ENCODE results near the gene SAP25. TPM values are rescaled to one million over a fixed set of nuclear protein-coding genes. Genes with fewer than 3 reads are reported as not detected.
"Not testable (repeated sequence)": the region's sequence is repeated elsewhere in the genome, so short reads cannot be mapped to it uniquely, and the experiment has no call there.

Gene SAP25
- total RNA-seq, 6 donors from 2014 or later, result 1.2 to 18.9 (median 12.7) TPM

GRCh38 chr7:100544967-100545359 is 28.7 kb downstream of the SAP25 start:
- DNase-seq, result peak in 1 of 2 donors; percentile 31

DNA sequence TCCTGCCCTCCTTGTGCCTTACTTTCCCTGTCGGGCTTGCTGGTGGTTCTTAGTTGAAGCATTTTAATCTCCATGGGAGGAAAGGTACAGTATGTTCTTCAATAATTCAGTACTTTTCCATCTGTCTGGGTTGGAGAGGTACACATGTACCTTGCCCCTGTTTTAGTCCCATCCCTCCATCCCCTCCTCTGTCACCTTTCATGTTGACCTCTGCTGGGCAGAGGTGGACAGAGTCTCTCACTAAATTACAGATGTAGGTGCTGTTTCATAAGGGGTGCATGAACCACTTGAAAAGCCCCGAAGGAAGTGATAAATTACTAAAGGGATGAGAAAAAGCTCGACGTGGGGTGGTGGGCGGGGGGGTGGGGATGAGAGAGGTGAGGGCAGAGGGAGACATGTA is 29.3 kb downstream of the SAP25 start:
- peaks cover 55 to 71% (median 68%) of the 10 kb centered on the region in 4 donors for H3K4me1 ChIP-seq
- no peak overlapping the region for H3K4me3 ChIP-seq
- H3K9me3 ChIP-seq, result no peaks in the 10 kb centered on the region
- no peaks in the 10 kb centered on the region for H3K27me3 ChIP-seq
- no peak for ATAC-seq (ENCODE audit: low FRiP score in 2 of 2)
- TF ChIP-seq CTCF (IDR thresholded peaks at IDR 0.05), result no peak
- TF ChIP-seq POLR2AphosphoS5 (IDR thresholded peaks at IDR 0.05), result no peak
- TF ChIP-seq EP300 (IDR thresholded peaks at IDR 0.05), result no peak
- TF ChIP-seq POLR2A (IDR thresholded peaks at IDR 0.05), result no peak
- H3K36me3 ChIP-seq, result no peaks in the 10 kb centered on the region
- DNase-seq, result no peak
- H3K27ac ChIP-seq, result peak overlapping the region; percentile 81 to 90 (median 87)
- WGBS, 2 donors, result 32 to 48% methylated on average over 5 of the region's 5 CpGs

More at GRCh38 chr7:100544967-100545359, 28.7 kb downstream of the SAP25 start:
- peak overlapping the region; percentile 81 to 90 (median 87) for H3K27ac ChIP-seq
- no peaks in the 10 kb centered on the region for H3K9me3 ChIP-seq
- peak in 1 of 2 donors; percentile 21 for ATAC-seq (ENCODE audit: low FRiP score in 2 of 2)
- no peak for TF ChIP-seq POLR2AphosphoS5 (IDR thresholded peaks at IDR 0.05)
- no peak for TF ChIP-seq EP300 (IDR thresholded peaks at IDR 0.05)
- no peak for TF ChIP-seq CTCF (IDR thresholded peaks at IDR 0.05)
- no peak for TF ChIP-seq POLR2A (IDR thresholded peaks at IDR 0.05)
- WGBS, 2 donors, result 26 to 31% methylated on average over 1 of the region's 1 CpG
- no peaks in the 10 kb centered on the region for H3K36me3 ChIP-seq
- peaks cover 50 to 68% (median 64%) of the 10 kb centered on the region in 4 donors for H3K4me1 ChIP-seq
- H3K27me3 ChIP-seq, result no peaks in the 10 kb centered on the region
- H3K4me3 ChIP-seq, result no peak overlapping the region

DNA sequence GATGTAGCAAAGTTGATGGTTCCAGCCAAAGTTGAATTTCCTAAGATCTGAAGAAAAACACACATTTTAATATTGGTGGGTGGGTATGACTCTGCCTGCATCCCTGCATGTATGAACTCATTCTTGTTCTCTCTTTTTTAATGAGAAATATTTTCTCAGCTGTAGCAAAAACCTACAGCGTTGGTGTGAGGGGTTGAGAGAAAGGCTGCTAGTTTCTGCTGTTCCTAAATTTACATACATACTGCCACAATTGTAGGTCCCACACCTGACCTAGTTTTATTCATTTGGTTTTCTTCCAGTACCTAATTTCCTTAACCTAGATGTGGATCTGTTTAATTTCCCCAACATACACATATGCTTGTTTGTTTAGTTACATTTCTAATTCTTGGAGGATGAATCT is 30.1 kb downstream of the SAP25 start:
- Histone ChIP-seq H3K36me3 (no peaks in the 10 kb centered on the region), H3K27me3 (no peaks in the 10 kb centered on the region), H3K9me3 (no peaks in the 10 kb centered on the region), H3K4me1 (peaks cover 56 to 71% (median 64%) of the 10 kb centered on the region in 4 donors), H3K4me3 (no peak overlapping the region), H3K27ac (peak overlapping the region in 3 of 4 donors; percentile 86 to 90 (median 88))
- TF ChIP-seq POLR2AphosphoS5 (IDR thresholded peaks at IDR 0.05) (no peak), CTCF (IDR thresholded peaks at IDR 0.05) (no peak), POLR2A (IDR thresholded peaks at IDR 0.05) (no peak), EP300 (IDR thresholded peaks at IDR 0.05) (no peak)
- WGBS, 2 donors, result 70 to 72% methylated on average over 1 of the region's 1 CpG
- DNase-seq (no peak), ATAC-seq (ENCODE audit: low FRiP score in 2 of 2) (no peak)

DNA sequence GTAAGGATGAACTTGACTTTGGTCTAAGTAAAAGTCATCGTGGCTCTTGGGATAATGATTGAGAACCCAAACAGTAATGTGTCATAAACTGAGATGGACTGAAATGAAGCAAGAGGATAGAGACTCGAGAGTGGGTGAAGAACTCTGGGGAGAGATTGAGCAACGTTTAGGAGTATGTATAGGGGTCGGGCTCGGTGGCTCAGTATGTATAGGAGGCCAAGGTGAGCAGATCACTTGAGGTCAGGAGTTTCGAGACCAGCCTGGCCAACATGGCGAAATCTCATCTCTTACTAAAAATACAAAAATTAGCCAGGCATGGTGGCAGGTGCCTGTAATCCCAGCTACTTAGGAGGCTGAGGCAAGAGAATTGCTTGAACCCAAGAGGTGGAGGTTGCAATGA is 32.4 kb downstream of the SAP25 start:
- not testable (repeated sequence) for DNase-seq; H3K27ac ChIP-seq; H3K9me3 ChIP-seq; H3K27me3 ChIP-seq; ATAC-seq (ENCODE audit: low FRiP score in 2 of 2); H3K36me3 ChIP-seq; H3K4me3 ChIP-seq
- H3K4me1 ChIP-seq, result peaks cover 40 to 55% (median 45%) of the 10 kb centered on the region in 4 donors
- WGBS, 2 donors, result 77 to 78% methylated on average over 7 of the region's 7 CpGs

DNA sequence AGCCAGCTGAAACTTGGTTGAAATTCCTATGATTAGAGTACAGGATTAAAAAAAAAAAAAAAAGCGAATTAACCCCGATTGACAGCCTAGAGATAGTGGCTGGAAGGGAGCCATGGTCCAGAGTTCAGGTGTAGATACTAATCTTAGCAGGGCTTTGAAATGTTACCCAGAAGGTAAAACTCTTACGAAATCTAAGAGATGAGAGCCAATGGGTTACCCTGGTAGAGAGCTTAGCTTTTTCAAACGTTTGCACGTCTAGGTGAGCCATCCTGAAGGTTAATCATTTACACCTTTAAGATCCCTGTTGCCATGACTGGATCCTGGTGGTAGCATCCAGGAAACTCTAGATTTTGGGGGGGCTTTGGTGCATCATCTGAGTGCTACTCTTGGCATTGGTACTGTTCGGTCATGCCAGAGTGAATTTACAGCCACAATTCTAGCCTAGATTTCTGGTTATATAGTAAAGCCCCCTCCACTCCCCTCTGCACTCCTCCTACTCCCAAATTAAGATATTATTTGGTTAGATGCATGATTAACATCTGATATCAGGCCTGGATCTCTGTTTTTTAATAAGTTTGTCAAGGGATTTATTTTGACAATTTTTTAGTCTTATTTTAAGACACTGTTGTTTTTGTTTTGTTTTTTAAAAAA is 33.5 kb downstream of the SAP25 start:
- Histone ChIP-seq H3K4me3 (peak overlapping the region in 3 of 4 donors; percentile 83 to 100 (median 96)), H3K27ac (peak overlapping the region in 1 of 4 donors; percentile 84), H3K9me3 (no peaks in the 10 kb centered on the region), H3K36me3 (no peaks in the 10 kb centered on the region), H3K4me1 (peaks cover 28 to 44% (median 34%) of the 10 kb centered on the region in 4 donors), H3K27me3 (no peaks in the 10 kb centered on the region)
- DNase-seq (no peak), ATAC-seq (ENCODE audit: low FRiP score in 2 of 2) (no peak)
- TF ChIP-seq POLR2AphosphoS5 (IDR thresholded peaks at IDR 0.05) (no peak), POLR2A (IDR thresholded peaks at IDR 0.05) (no peak), EP300 (IDR thresholded peaks at IDR 0.05) (no peak), CTCF (IDR thresholded peaks at IDR 0.05) (no peak)
- WGBS, 2 donors, result 38 to 46% methylated on average over 6 of the region's 6 CpGs
